Measurements from ENCODE around the gene PPP2R5C.

The PPP2R5C gene

DNA sequence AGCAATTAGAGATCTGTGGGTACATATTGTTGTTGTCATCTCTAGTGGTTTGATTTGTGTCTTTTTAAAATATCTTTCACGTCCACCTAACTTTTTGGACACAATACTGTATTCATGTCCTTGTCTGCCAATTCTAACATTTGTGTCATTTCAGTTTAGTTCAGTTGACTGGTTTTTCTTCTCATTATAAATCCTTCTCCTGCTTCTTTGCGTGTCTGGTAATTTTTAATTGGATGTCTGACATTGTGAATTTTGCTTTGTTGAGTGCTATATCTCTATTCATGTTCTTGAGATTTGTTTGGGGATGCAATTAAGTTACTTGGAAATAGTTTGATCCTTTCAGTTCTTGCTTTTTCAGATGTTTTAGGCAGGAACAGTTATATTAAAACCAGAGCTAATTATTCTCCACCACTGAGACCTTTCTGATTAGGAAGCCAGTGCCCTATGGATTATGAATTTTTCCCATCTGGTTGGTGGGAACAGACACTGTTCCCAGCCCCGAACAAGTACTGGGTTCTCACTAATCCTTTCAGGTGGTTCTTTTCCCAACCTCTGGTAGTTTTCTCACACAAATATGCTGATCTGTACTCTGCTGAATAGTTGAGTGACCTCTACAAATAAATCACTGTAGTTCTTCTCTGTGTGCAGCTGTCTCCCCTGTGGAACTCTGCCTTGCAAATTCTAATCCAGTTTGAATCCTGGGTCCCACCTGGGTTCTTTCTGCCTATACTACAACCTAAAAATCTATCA, 111.7 kb downstream of the PPP2R5C start:
- DNase-seq, result no peak

GRCh38 chr14:101873991-101874390, 112.5 kb downstream of the PPP2R5C start:
- no peak for DNase-seq

- no peak for DNase-seq
These were observed 113.7 kb downstream of the PPP2R5C start for GRCh38 chr14:101875041-101875726.

DNA sequence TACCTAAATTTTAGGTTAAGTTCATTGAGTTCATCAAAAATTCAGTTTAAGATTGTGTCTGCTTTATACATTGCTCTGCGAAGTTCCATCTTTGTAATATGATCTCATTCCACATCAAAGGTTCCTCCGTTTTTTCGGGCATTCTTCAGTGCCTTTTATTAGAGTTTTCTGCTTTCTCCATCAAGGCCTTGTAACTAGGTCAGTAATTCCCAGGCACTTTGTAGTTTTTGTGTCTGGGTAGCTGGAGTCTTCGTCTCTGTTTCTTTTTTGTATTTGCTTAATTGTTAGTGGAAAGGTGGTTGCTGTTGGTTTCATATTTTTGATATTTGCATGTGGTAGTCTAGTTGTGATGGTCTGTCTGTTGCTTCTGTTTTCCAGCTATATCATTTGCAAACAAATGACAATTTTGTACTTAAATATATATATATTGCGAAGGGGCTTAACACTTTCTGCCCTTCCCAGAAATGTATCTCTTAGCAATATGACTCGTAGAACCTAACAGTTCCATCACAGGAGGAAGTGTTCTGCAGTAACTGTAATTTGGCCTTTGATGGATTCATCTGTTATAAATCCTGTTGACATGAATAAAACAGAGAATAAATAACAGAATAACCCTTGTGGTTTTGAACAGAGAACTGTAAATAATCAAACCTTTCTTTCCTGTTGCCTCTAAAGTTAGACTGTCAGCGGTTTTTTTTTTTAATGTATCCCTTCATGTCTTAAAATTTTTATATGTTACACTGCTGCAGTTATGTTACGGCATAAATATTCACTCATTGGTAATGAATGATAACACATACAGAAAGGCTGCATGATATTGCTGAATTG, 114.4 kb downstream of the PPP2R5C start:
- DNase-seq, result no peak

- peak; percentile 85 for DNase-seq
These were observed 115.0 kb downstream of the PPP2R5C start for GRCh38 chr14:101876555-101876938.

- DNase-seq, result no peak
These were observed 116.3 kb downstream of the PPP2R5C start for GRCh38 chr14:101877766-101878165.

- peak; percentile 57 for DNase-seq
These were observed 116.8 kb downstream of the PPP2R5C start for GRCh38 chr14:101878211-101878821.

- peak; percentile 56 for DNase-seq
These were observed 117.5 kb downstream of the PPP2R5C start for GRCh38 chr14:101878822-101879528.

DNA sequence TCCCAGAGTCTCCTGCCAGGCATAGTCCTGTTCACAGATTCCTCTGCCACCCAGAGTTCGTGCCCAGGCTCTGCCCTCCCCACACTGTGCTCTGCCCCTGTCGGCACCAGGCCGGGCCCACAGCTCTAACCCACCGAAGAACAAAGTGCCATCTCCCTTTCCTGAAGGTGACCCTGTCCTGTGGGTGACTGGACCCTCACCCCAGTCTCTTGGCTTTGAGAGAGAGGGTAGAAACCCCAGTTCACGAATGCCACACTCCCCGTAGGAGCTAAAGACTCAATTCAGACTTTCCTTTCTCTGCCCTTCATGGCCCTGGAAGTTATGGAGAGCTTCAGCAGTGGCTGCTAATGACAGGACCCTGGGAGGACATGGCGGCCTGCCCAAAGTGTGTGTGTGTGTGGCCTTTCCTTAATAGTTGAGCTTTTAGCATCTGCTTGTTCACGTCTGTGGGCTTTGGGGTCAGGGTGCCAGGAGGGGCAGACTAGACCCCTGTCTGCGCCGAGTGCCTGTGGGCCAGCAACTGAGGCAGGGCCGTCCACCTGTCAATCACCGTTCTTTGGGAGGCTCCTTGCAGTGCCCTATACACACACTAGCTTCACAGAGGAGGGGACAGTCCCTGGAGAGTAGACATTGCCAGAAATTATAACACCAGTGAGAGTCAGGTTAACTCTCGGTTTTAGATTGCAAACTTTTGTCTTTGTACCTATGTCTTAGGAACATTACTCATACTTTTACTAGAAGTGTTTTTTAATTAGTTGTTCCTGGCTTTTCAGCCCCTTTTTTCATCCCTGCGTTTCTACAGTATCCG, 118.2 kb downstream of the PPP2R5C start:
- peak; percentile 48 for DNase-seq

DNA sequence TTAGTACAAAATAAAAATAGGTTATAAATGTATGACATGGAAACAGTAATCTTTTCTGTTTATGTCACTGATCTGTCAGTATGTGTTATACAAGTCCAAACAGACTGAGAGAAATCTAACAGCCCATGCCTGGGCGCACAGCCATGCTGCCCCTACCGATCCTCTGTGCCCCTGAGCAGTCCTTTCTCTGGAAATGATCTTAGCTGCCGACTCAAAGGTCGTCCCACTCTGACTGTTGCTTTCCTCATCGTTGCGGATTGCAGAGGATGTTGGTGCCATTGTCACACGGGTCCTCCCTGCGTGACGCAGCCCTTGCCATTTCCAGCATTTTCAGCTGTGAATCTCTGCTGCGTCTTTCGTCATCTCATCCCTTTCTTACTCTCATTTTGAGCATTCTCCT, 119.9 kb downstream of the PPP2R5C start:
- DNase-seq, result peak; percentile 39

GRCh38 chr14:101882141-101882935, 120.8 kb downstream of the PPP2R5C start:
- no peak for DNase-seq

DNA sequence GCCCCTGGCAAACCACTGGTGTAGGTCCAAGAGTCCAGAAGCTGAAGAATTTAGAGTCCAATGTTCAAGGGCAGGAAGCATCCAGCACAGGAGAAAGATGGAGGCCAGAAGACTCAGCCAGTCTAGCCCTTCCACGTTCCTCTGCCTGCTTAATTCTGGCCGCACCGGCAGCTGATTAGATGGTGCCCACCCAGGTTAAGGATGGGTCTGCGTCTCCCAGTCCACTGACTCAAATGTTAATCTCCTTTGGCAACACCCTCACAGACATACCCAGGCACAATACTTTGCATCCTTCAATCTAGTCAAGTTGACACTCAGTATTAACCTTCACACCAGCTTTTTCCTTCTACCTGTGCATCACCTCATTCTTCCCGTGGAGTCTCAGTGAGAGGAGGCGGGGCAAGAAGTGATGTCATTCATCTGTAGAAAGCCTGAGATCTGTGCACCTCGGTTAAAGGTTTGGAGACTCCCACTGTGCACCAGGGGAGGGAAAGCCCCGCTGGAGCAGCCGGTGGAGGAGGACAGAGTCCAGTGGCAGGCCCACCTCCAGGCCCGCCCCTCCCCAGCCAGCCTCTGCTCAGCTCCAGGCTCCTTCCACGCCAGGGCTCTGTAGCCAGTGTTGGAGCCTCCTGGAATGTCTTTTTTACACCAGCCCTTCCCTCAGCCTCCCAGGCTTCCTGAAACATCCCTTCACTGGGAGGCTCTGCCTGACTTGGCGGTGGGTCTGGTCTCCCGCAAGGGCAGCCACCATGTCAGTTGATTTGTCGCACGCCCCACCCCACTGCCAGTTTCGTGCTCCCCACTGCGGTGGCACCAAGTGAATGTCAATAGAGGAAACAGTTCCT, 122.8 kb downstream of the PPP2R5C start:
- DNase-seq, result no peak

- no peak for DNase-seq
These were observed 123.5 kb downstream of the PPP2R5C start for GRCh38 chr14:101884934-101885576.

DNA sequence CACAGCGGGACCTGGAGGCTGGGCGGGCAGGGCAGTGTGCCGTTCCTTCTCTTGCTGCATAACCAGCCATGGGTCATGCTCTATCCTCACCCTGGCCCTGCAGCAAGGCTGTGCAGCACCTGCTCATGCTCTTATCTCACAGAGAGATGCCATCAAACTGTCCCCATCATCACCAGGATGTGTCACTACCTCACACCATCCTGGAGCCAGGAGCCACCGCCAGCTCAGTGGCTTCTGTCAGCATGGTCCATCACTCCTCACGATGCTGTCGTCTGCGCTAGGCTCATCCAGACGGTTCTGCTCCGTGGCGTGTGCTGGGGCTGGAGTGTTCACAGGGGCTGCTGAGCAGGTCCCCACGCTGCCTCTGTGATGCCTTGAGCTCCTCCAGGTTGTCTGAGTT, 125.7 kb downstream of the PPP2R5C start:
- DNase-seq, result no peak

GRCh38 chr14:101888182-101888581, 126.7 kb downstream of the PPP2R5C start:
- DNase-seq, result no peak

DNA sequence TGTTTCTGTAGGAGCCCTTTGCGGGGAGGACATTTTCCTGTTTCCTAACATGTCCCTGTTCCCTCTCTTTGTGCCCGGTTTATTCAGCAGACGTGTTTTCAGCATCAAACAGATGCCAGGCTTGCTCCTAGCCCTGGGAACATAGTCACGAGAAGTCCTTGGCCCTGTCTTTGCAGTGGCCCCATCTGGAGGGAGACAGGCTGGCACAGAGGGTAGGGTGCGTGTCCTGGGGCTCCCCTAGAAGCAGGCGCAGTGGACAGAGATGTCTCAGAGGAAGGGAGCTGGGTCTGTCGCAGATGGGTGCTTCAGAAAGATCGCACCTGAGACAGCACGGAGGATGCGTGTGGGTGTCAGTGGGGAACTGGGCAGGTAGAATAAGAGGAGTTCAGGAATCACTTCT, 127.9 kb downstream of the PPP2R5C start:
- DNase-seq, result no peak

DNA sequence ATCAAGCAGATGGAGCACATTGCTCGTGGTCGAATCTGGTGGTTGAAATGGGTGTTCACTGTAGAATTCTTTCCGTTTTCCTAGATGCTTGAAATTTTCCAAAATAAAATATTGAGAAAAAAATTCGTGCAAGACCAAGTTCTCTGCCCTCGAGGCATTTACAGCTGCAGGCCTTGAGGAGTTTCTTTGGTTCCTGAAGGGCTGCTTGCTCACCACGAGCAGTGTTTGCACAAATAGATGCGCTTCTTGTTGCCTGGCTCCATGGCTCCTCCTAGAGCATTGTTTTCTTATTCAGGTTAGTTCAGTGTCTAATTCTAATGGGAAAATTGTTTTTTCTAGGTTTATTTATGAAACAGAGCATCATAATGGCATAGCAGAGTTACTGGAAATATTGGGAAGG, 128.4 kb downstream of the PPP2R5C start:
- DNase-seq, result no peak

GRCh38 chr14:101891471-101891870, 130.0 kb downstream of the PPP2R5C start:
- no peak for DNase-seq

GRCh38 chr14:101893759-101894158, 132.2 kb downstream of the PPP2R5C start:
- DNase-seq, result no peak

Data from stimulated activated CD4-positive, alpha-beta T cell treated with anti-CD3 and anti-CD28 coated beads, Interleukin-1b, Interleukin-23, amount 100 ng/mL, for 48 hours (primary cell).